Mesenteric fat pad (tissue), 1 donor: ENCODE data around the gene NTRK3. TPM values are rescaled to one million over a fixed set of nuclear protein-coding genes. Genes with fewer than 3 reads are reported as not detected.

Experiments used
- DNase-seq: peaks from one replicate; pipeline ENCODE4 v3.0.0-alpha.2; 2020; ENCODE audit warnings: low spot score
- total RNA-seq: library from RNA; stranded (reverse); fragmentation: NEBNext Ultra II Directional; extraction: Animal tissue kit (Norgen Biotek cat#: 25700); gene quantifications from one replicate; pipeline ENCODE4 v1.2.1, GENCODE V29; 2021
- donor health status: DM: yes; HTN: yes; CAD: no.

Gene NTRK3
- total RNA-seq, 1 donor from 2014 or later = 1.6 TPM

DNA sequence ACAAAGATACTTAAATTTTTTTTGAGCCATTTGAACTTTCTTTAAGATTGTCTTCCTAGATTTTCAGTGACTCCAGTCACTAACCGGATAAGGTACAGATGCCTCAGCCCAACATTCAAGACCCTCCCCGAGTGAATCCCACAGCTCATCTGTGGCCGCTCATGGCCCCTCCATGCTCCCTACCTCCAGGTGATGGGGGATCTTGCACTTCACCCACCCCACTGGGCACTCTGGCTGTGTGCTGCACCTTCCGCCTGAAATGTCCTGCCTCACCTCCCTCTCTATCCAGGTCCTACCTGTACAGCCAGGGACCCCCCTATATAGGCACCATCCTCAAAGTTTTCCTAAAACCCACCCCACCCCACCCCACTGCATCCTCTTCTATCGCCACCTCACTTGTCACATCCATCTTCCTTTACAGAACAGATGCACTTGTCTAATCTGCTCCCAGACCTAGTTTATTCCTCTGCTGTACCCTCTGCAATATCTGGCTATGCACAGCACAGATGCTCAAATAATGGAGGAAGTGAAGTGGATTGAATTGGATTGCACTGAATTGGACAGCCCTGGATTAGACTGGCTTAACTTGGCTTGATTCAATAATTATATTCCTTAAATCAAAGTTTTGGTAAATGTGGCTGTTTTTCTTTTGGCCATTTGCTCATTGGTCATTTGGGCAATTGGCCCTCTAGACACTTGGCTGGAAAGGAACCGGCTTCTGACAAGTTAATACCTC lies 24.5 kb downstream of the NTRK3 start:
- no peak for DNase-seq

DNA sequence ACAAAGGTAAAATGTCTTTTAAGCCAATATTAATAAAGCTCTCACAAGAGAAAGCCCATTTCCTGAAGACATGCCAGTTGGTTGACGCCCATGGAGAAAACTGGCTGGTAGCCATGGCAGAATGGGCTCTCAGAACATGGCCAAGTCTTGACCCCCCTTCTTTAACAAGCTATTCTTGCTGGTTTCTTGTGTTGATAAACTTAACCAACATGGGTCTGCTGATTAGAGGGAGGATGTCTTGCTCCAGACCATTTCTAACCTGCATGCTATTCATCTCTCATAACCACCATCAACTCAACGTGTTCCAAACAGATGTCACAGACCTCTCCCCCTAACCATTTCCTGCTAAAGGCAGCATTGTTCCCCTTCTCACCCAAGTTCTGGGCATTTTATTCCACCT lies 25.7 kb downstream of the NTRK3 start:
- no peak for DNase-seq

DNA sequence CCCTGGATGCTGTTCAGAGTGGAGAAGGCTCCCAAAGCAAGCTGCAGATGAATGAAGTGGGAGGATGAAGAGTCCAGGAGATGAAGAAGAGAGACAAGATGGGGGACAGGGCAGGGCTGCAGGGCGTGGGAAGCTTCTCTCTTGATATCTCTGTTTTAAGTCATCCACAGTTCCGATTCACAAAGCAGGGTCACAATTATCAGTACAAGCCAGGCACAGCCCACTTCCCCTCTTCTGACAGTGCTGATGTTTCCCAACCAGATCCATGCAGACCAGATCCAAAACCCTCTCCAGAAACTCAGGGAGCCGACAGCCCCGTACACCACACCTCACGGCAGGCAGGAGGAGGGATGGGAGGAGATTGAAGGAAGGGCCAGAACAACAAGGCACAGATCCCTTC lies 31.1 kb downstream of the NTRK3 start:
- no peak for DNase-seq

DNA sequence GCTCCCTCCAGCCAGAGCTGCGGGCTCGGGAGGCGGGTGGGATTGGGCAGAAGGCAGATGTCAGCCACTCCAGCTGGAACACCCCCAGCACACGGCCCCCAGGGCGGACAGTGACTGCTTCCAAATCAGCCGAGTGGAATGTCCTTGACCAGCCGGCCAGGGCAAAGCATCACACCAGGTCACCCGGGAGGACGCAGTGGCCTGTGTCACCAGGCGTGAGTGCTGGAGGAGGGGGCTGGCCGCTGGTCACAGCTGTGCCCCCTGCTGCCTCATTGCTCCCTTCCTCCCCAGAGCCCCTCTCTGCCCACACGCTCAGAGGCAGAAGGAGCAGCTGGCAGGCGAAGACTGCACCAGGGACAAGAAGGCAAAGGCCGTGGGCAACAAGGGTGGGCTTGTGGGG lies 33.5 kb downstream of the NTRK3 start:
- DNase-seq = no peak

DNA sequence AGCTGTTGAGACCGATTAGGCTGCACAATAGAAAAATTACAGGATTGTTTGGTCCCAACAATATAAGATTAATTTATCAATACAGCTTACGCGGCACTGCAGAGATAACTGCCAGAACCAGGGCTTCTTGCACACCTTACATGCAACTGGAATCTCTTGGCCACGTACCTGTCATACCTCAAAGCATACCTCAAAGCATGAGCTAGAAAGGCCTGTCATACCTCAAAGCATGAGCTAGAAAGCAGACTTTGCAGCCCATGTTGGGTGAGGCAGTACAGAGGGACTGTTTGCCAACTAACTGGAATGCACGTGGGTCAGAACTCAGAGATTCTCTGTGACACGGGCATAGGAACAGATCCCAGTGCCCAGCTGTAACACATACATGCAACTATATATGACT lies 34.7 kb downstream of the NTRK3 start:
- no peak for DNase-seq

DNA sequence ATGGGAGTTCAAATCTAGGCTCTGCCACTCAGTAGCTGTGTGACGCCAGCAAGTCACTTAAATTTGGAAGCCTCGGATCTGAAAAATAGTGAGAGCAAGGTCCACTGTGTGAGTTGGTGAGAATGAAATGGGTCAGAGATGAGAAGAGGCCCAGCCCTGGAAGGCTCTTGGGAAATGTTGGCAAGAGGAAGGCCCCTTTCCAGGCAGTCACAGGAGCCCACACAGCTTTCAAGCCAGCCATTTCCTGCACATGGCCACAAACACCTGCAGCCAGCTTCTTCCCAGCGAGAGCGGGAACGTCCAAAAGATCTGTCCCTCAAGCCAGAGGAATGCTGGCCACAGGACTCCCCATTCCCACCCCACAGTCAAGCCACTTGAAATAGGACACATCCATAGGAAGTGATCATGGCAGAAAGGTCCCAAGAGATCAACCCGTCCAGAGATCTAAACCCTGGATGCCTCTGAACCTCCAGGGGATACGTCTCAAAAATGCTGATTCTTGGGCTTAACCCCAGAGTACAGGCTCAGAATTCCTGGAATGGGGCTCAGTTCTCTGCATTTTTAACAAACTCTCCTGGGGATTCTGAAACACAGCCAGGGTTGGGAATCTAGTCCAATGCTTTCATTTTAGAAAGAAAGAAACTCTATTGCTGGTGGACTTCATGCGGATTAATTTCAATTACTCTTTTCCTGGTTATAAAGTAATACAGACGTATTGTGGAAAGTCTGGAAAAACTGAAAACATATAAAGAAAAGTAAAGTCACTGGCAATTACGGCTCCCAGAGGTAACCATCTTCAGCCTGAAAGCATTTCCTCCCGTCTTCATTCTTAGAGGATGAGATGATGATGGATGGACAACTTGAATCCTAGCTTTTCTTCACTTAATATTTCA lies 35.9 kb downstream of the NTRK3 start:
- DNase-seq = no peak

DNA sequence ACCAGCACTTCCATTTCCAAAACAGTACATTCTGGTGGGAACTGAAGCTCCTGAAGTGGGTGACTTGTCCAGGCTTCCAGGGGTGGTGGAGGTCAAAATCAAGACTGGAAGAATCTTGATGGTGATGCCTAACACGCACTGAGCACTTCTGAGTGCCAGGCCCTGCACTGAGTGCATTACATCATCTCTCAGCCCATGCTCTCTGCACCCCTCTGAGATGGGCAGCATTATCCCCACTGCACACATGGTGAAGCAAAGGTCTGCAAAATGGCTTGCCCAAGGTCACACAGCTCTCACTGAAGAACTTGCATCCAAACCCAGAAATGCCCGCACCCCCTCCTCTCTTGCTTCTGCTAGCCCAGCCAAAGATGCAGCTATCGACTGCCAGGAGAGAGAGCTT lies 36.9 kb downstream of the NTRK3 start:
- DNase-seq = no peak

DNA sequence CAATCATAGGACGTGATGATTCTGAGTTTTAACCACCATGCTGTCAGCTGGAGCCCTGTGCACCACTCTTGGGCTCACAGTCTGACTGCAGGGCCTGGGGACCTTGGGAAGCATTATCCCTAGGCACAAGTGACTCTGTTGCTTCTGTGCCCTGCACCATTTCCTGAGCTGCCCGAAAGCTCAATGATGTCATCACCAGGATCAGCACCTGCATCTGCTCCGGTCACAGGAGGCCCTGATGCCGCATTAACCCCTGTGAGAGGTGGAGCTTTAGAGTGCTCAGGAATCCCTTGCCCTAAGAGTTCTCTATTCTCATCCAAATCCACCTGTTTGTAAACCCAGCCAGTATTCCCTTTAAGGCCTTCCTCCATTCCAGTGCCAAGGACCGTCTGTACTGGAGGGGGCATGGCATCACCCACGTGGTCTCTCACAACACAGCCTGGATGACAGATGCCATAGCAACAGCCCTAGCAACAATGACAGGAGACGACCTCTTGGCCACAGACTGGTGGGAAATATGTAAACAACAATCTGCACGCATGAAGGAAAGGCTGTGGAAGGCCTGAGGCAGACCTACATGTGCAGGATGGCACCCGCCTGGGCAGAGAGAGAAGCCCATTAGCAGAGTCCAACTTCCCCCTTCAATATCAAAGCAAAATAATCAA lies 37.9 kb downstream of the NTRK3 start:
- no peak for DNase-seq

DNA sequence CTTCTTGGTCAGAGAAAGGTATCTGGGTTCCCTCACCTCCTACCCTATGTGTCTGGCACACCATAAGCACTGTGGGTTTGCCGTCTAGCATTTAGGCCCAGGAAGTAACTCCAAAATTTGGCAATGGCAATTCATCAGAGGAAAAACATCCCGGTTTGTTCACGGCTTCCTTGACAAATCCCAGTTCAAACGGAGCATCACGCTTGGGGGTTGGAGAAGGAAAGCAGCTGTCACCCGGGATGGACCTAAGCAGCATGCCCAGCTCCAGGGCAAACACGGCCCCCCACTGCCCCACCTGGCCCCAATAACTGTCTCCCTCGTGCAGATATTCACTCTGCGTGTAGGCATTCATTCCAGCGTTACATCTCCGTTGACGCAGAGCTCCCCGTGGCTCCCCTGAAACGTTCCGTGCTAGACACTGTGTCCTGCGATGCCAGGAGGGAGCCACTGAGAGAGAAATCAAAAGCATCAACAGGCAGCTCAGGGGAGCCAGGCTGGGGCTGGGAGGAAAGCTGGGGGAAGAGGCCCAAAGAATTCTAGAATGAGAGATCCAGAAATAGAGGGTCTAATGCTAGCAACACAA lies 41.4 kb downstream of the NTRK3 start:
- no peak for DNase-seq

DNA sequence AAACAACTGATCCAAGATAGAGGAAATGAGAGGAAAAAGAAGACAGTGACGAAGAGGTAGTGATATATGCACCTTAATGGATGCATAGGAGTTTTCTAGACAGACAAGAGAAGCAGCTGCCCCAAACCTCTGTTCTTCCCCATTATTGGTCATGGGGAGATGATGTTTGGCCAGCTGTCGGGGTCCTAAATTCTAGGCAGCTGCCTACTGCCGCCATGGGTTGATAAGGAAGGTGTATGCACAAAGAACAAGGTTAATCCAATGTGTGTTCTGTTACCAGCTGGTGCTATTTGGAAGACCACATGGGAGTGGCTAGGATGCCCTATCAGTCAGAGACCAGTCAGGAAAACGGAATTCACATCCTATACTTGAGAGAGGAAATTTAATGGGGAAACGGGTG lies 47.4 kb downstream of the NTRK3 start:
- no peak for DNase-seq

DNA sequence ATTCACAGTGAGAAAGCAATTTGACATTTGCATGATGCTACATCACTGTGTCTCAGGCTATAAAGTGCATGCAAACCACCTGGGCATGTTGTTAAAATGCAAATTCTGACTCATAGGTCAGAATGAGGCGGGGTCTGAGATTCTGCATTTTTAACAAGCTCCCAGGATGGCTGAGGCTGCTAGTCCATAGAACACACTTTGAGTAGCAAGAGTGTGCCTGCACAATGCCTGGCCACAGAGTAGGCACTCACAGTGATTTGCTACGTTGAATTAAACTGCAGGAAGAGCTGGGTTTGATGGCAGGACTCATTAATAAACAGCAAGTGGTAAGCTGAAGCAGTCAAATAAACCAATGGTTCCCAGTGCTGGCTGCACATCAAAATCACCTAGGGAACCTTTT lies 48.1 kb downstream of the NTRK3 start:
- no peak for DNase-seq

DNA sequence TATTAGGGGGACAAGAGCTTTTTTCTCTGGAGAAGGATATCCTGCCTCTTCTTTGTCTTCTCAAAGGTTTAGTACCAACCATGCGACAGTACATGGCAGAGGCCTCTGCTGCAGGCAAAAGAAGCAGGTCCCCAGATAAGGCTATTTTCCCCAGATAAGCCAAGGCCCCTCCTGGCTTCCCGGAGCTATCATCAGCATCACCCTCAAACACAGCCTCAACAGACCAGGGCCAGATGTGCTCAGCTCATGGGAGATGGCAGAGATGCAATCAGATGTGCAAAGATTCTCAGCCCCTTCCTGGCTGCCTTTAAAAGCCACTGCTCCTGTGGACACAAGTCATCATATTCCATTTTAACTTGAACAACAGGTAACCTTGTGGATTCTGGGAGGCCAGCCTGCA lies 49.0 kb downstream of the NTRK3 start:
- no peak for DNase-seq

DNA sequence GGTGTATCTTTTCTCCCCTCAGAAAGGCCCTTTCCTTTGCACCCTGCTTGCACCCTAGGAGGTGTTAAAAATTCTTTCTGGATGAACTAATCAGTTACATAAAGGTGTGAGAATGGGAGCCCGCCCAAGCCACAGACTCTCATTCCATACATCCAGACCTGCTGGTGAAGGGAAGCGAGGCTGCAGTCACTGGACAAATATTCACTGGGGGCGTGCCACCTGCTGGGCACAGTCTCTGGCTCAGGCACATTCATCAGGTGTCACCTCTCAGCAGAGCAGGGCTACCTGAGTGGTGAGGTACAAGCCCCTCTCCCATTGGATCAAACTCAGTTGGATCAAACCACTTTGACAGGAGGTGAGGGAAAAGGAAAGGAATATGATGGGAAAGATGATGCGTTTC lies 52.0 kb downstream of the NTRK3 start:
- DNase-seq = no peak

DNA sequence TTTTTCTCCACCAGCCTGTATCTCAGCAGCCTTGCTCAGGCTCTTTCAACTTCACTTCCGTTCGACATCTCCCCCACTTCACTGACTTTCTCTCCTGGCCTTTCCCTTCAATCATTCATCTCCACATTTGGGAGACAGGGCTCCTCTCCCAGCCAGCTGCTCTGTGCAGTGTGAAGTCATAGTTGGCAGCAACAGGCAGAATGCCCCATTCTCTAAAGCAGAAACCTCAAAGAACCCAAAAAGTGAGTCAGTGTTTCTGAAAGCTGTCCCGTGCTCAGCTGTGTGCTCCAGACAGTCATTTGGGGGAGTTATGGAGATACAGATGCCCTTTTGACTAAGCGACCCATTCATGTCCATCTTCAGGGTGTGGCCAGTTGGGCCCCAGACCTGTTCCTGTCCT lies 54.3 kb downstream of the NTRK3 start:
- no peak for DNase-seq

DNA sequence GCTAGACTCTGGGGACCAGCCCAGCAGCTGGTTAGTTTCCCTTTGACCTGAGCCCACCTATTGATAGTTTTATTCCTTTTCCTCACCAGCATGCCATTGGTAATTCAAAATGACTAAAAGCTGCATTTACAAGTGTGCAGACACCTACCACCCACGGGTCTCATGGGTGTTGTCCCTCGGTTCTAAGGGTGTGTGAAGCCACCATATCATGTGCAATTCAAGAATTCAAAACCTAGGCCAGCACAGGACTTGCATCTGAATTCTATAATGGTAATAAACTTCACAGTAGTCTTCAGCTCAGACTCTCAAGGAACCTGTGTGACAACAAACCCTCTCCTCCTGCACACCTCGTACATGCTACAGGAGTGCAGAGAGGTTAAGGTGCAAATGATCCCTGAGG lies 55.3 kb downstream of the NTRK3 start:
- DNase-seq = no peak

DNA sequence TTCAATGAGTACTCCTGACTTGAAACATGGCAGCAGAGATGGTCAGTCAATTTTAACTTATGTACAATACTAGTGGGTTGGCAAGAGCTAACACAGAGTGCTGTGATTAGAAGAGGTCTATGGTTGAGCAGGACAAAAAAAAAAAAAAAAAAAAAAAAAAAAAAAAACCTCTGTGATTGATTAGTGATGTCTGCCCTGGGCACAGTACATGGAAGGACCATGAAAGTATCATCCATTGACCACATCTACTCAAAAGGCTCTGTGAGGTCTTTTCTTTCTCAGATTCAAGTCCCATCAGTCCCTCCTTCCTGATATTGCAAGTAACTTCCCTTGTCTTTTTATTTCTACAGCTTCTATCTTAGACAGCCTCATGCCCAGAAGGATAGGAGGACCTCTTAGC lies 59.6 kb downstream of the NTRK3 start:
- no peak for DNase-seq

DNA sequence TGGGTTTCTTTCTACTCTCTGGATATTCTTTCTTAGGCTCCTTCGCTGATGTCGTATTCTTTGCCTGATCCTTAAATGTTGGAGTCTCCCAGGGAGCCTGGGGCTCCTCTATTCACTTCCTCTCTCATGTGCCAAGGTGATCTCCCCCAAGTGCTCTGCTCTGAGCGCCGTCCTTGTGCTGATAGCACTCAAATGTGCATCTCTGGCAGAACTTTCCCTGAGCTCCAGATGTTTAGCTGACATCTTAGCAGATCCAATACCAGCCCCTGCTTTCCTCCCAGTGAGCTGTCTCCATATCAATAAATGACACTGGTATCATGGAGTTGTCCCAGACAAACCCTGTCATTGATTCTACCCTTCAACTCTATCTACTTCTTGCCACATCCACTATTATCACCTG lies 62.4 kb downstream of the NTRK3 start:
- DNase-seq = no peak

DNA sequence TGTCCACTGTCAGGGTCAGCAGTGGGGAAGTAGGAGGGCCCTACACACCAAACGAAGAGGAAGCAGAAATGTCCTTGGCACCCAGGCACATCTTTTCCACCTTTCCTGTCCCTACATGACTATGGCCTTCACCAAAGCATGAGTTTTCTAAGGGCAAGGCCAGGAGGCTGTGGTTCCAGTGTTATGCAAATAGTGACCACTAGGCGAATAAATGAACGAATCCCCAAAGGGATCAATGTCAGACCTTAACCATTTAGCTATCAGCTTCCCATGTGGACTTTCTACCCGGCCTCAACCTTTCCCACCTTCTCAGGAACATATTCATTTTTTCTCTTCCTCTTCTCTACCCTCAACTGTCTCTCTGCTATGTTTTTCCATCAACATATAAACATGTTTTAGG lies 63.1 kb downstream of the NTRK3 start:
- DNase-seq = no peak

DNA sequence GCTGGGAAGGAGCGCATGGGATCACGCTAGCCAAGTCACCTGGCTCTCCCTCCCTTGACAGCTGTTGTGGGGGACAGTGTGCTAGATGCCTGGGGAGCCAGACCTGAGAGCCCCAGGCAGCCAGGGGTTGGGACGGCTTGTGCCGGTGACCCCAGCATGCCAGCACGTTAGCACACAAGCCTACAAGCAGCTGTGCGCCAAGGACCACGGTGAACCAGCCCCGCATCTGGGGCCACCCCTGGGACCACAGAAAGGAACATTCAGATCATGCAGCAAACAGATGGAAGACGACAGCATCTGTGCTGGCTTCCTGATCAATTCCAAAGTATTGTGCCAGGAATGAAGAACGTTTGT lies 64.8 kb downstream of the NTRK3 start:
- DNase-seq = no peak

DNA sequence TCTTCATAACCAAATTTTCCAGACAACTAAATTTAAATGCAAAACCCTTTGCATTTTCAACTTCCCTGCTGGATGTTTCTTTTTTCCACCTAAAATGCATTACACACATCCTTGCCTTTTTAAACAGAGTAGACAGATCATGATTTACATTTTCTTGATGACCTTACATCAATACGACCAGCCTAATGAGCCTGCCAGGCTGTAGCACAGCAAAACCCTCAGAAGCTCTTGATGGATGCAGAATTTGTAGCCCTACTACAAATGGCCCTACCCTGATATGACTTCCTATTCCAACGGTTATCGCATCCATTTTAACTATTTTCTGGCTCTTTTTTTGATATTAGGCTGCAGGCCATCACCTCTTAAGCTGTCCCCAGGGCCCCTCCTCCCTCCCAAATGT lies 66.3 kb downstream of the NTRK3 start:
- no peak for DNase-seq

DNA sequence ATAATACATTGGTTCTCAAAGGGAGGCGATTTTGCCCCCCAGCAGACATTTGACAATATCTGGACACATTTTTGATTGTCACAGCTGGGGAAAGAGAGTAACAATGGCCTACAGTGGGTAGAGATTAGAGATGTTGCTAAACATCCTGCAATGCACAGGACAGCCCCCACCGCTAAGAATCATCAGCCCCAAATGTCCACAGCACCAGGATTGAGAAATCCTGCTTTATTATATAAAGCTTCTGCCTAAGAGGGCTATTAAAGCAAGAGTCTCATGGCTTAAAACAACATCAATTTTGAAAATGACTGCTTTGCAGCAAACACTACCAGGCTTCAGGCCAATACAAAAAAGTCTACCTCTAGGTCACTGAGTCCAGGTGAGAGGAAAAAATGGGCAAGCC lies 68.2 kb downstream of the NTRK3 start:
- no peak for DNase-seq

DNA sequence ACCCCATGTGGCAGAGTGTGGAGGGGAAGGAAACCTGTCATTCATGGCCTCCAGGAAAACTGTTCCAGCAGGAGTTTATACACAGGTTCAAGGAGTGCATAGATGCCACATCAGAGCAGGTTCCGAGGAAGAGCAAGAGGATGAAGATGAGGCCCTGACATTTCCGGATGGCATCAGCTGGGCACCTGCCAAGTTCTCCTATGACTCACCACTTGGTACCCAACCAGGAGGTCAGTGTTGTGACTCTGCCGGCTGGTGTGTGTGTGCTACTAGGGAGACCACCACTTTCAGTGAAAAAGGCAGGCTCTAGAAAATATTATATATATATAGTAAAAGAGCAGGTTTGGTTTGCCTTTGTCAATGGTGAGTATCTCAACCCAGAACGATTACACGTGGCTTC lies 69.3 kb downstream of the NTRK3 start:
- no peak for DNase-seq
